ENCODE results near the gene MTREX. TPM values are rescaled to one million over a fixed set of nuclear protein-coding genes. Genes with fewer than 3 reads are reported as not detected.

MTREX gene
- total RNA-seq (2021; fragmentation: NEBNext Ultra II Directional; extraction: Animal tissue kit (Norgen Biotek cat#: 25700)): 10 to 100 TPM; 65.1 to 78.2 (median 70.1) TPM
- long read RNA-seq, full-length matches to known transcripts: 34 of 48 reads
- long read RNA-seq, partial matches to known transcripts: 8 of 48 reads
- long read RNA-seq, other reads (novel, unspliced or antisense): 6 of 48 reads

DNA sequence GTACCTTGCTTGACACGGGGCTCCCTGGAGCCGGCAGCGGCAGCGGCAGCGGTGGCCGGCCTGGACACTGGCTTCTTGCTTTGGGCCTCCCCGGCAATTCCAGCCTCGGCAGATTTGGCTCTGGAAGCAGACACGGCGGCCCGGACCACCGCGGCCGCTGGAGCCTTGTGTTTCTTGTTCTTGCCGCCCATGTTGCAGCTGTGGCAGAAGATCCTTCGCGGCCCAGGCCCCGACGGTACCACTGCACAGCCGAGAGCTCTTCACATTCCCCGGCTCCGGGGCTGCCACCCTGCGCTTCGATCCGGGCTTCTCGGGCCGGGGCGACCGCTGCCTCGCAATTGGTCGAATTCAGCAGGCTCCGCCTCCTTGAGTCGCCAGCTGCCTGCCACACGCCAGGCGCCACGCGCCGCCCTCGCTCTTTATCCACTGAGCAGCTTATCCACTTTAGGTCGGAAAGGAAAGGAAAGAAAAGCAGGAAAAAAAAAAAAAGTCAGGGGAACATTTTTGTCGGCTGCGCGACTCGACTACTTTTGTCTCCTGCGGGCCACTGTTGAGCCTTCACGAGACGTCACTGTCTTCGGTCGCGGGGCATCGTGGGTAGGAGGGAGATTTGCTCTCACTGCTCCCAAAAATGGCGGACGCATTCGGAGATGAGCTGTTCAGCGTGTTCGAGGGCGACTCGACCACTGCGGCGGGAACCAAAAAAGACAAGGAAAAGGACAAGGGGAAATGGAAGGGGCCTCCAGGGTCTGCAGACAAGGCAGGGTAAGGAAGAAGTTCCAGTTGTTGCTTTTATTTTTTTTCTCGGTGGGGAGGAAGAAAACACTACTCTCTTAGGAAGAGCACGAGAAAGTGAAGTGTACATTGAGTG is at the start of gene MTREX, which contains the start of gene DHX29:
Gene MTREX, plus strand, starts transcription at position 607 of the 871 bp plus-strand sequence. Its CDS starts 25 bp downstream, at position 632.
Gene DHX29, minus strand, starts transcription at position 312 of the 871 bp plus-strand sequence. Its CDS starts 121 bp downstream, at position 191.
- Mint-ChIP-seq H3K9me3 (peaks cover 10% of the 10 kb centered on the region), H3K27me3 (ENCODE audit: insufficient read depth) (no peaks in the 10 kb centered on the region; the same call in 1 of the 2 replicates), H3K27ac (no peak within 1 kb of the TSS), H3K4me1 (ENCODE audit: low read depth) (peaks cover 11% of the 10 kb centered on the region), H3K36me3 (ENCODE audit: low read depth) (peaks cover 18% of the 10 kb centered on the region), H3K4me3 (no peak within 1 kb of the TSS)
- peak; percentile 90 for DNase-seq
- TF ChIP-seq, protein P1, sequence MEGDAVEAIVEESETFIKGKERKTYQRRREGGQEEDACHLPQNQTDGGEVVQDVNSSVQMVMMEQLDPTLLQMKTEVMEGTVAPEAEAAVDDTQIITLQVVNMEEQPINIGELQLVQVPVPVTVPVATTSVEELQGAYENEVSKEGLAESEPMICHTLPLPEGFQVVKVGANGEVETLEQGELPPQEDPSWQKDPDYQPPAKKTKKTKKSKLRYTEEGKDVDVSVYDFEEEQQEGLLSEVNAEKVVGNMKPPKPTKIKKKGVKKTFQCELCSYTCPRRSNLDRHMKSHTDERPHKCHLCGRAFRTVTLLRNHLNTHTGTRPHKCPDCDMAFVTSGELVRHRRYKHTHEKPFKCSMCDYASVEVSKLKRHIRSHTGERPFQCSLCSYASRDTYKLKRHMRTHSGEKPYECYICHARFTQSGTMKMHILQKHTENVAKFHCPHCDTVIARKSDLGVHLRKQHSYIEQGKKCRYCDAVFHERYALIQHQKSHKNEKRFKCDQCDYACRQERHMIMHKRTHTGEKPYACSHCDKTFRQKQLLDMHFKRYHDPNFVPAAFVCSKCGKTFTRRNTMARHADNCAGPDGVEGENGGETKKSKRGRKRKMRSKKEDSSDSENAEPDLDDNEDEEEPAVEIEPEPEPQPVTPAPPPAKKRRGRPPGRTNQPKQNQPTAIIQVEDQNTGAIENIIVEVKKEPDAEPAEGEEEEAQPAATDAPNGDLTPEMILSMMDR (IDR thresholded peaks at IDR 0.05): no peak

DNA sequence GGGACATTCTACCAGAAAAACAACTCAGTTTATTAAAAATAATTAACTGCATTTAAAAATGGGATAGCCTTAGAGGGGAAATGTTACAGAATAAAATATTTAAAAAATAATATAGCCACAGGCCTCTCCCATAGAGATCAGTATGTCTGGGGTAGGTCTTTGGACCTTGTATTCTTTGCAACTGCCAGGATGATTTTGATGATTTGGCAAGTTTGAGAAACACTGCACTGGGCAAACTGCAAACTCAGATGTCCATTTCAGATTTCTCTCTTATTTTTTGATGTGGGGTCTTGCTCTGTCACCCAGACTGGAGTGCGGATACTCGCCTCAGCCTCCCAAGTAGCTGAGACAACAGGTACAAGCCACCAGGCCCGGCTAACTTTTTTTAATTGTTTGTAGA is 49.5 kb upstream of the MTREX start:
- no peak for DNase-seq
- Mint-ChIP-seq H3K4me3 (no peak overlapping the region), H3K27ac (no peak overlapping the region), H3K36me3 (ENCODE audit: low read depth) (peaks cover 23% of the 10 kb centered on the region), H3K4me1 (ENCODE audit: low read depth) (no peaks in the 10 kb centered on the region), H3K9me3 (no peaks in the 10 kb centered on the region), H3K27me3 (ENCODE audit: insufficient read depth) (no peaks in the 10 kb centered on the region)
- TF ChIP-seq, protein P1 (IDR thresholded peaks at IDR 0.05): no peak

DNA sequence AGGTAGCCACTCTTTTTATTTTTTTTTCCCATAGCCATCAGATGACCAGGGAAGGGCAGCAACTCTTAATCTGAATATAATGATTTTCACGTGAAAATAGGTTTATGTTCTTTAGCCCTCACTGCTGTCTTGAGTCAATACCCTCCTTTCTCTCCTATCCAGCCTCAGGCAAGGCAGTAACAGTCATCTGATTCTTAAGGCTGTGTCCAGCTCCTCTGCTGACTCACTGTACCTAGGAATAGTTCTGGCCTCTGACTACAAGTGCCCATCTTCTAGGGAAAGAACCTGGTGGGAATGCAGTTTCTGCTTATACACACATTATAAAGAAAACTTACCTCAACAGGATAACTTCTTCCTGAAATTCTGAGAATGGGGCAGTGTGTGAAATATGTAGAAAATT is 31.0 kb upstream of the MTREX start:
- DNase-seq: peak; percentile 85
- Mint-ChIP-seq H3K27ac (peak overlapping the region; percentile 76), H3K9me3 (no peaks in the 10 kb centered on the region), H3K4me3 (no peak overlapping the region), H3K27me3 (ENCODE audit: insufficient read depth) (no peaks in the 10 kb centered on the region), H3K4me1 (ENCODE audit: low read depth) (peaks cover 47% of the 10 kb centered on the region), H3K36me3 (ENCODE audit: low read depth) (peaks cover 61% of the 10 kb centered on the region)
- TF ChIP-seq, protein P1 (IDR thresholded peaks at IDR 0.05): no peak

DNA sequence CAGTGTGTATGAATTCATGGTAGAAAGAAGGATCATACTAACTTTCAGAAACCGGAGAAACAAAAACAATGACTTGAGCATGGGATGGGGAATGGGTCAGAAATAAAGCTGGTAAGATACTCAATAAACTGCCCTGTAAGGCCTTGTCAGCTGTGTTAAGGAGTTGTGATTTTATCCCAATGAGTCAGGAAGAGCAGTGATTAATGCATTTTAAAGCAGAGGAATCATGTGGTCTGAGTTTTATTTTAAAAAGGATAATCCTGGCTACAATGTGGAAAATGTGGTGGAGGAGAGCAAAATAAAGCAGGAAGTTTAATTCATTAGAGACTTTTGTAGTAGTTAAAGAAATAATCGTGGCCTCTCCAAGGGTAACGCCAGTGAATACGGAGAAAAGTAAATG is 29.0 kb upstream of the MTREX start:
- Mint-ChIP-seq H3K9me3 (no peaks in the 10 kb centered on the region), H3K27ac (peak overlapping the region; percentile 83), H3K36me3 (ENCODE audit: low read depth) (peaks cover 57% of the 10 kb centered on the region), H3K4me1 (ENCODE audit: low read depth) (peaks cover 52% of the 10 kb centered on the region), H3K27me3 (ENCODE audit: insufficient read depth) (no peaks in the 10 kb centered on the region), H3K4me3 (peak overlapping the region; percentile 43)
- TF ChIP-seq, protein P1 (IDR thresholded peaks at IDR 0.05): no peak
- peak; percentile 76 for DNase-seq

DNA sequence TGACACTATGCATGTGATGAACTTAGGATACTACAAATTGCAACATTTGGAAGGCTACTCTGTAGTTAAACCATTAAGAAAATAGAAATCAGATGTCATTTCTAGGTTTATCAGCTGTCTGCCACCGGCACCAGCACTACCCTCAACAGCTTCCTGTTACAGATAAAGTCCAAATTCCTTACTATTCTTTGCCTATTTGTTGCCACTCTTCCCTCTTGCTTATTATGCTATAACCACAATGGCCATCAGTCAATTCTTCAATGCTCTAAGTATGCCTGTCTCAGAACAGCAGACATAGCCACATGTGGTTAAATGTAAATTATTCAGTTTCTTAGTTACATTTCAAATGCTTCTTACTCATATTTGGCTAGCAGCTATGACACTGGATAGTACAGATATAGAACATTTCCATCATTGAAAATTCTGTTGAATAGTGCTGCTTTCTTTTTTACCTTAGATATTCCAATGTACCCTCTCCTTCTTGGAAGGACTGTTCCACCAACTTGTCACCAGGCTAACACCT is 21.3 kb upstream of the MTREX start:
- H3K27me3 Mint-ChIP-seq (ENCODE audit: insufficient read depth): no peaks in the 10 kb centered on the region
- peaks cover 26% of the 10 kb centered on the region for H3K36me3 Mint-ChIP-seq (ENCODE audit: low read depth)
- DNase-seq: no peak
- H3K27ac Mint-ChIP-seq: no peak overlapping the region
- no peak overlapping the region for H3K4me3 Mint-ChIP-seq
- H3K9me3 Mint-ChIP-seq: no peaks in the 10 kb centered on the region
- H3K4me1 Mint-ChIP-seq (ENCODE audit: low read depth): peaks cover 5% of the 10 kb centered on the region; the same call in 1 of the 2 replicates
- TF ChIP-seq, protein P1 (IDR thresholded peaks at IDR 0.05): no peak

Measured in HFFc6 (cell line).